Breast epithelium (tissue), 3 donors: ENCODE measurements around the gene RPL18.

Experiments
- CTCF ChIP-seq, 3 donors: fragments of 450-650 bp; IDR thresholded peaks; one replicate each; pipeline ENCODE4 v1.5.1; 2016 to 2017; ENCODE audit warnings: antibody characterized with exemption in 3 of 3, mild to moderate bottlenecking in 3 of 3, moderate library complexity in 3 of 3
- POLR2A ChIP-seq: fragments of 450-650 bp; IDR thresholded peaks from one replicate; pipeline ENCODE4 v1.6.1; 2016; ENCODE audit warnings: antibody characterized with exemption, mild to moderate bottlenecking, moderate library complexity
- POLR2AphosphoS5 ChIP-seq, 3 donors: sonication (generic); formaldehyde crosslinking; IDR thresholded peaks; one replicate each; pipeline ENCODE4 v1.6.1; 2017; ENCODE audit warnings: antibody characterized with exemption in 3 of 3

- TF ChIP-seq CTCF (IDR thresholded peaks at IDR 0.05) (no peak), POLR2AphosphoS5 (IDR thresholded peaks at IDR 0.05) (no peak), POLR2A (no peak)
Observed at GRCh38 chr19:48654299-48655059, 35.5 kb upstream of the RPL18 start.
